SU-DHL-6 (cell line): Measurements from ENCODE around the gene PID1.

ENCODE experiments used
- H2AFZ ChIP-seq: fragments of 200-600 bp; sonication (generic); 2 replicates; pipeline ENCODE4 v1.6.1; 2014; ENCODE audit warnings: low read depth, mild to moderate bottlenecking, moderate library complexity, mixed read lengths, antibody characterized with exemption, low read length; ENCODE audit not compliant: severe bottlenecking
- H3F3A ChIP-seq: fragments of 200-600 bp; shearing (Covaris generic); 2 replicates; pipeline ENCODE4 v1.6.0; 2016; ENCODE audit warnings: antibody characterized with exemption, mild to moderate bottlenecking; ENCODE audit not compliant: insufficient read depth
- H3K27ac ChIP-seq: fragments of 200-600 bp; sonication (generic); 2 replicates; pipeline ENCODE4 v1.5.1; 2016; ENCODE audit warnings: low read depth, mild to moderate bottlenecking, low read length, moderate library complexity, mixed read lengths
- H3K27me3 ChIP-seq: fragments of 200-600 bp; sonication (generic), shearing (Covaris generic); 2 replicates; pipeline ENCODE4 v1.6.0; 2014; ENCODE audit warnings: mild to moderate bottlenecking, low read length
- H3K36me3 ChIP-seq: fragments of 200-600 bp; sonication (generic); 2 replicates; pipeline ENCODE4 v1.6.1; 2014; ENCODE audit warnings: mild to moderate bottlenecking, low read length, mixed read lengths
- H3K4me2 ChIP-seq: fragments of 300-600, 200-600 bp; shearing (Covaris generic), sonication (generic); 2 replicates; pipeline ENCODE4 v1.6.0; 2014; ENCODE audit warnings: low read length, low read depth, mild to moderate bottlenecking; ENCODE audit not compliant: poor library complexity, severe bottlenecking
- H3K4me3 ChIP-seq: fragments of 200-600 bp; sonication (generic); 2 replicates; pipeline ENCODE4 v1.5.1; 2014; ENCODE audit warnings: antibody characterized with exemption, low read length, mild to moderate bottlenecking, mixed read lengths; ENCODE audit not compliant: insufficient read depth, poor library complexity, severe bottlenecking
- H3K79me2 ChIP-seq: fragments of 200-600 bp; sonication (generic); 2 replicates; pipeline ENCODE4 v1.6.1; 2014; ENCODE audit warnings: mild to moderate bottlenecking, low read length, moderate library complexity; ENCODE audit not compliant: insufficient read depth
- H3K9ac ChIP-seq: fragments of 200-600 bp; sonication (generic); 2 replicates; pipeline ENCODE4 v1.7.0; 2014; ENCODE audit warnings: mild to moderate bottlenecking, low read length
- H3K9me2 ChIP-seq: fragments of 200-600 bp; sonication (generic); replicated peaks from 2 replicates; pipeline ENCODE4 v1.6.1; 2014; ENCODE audit warnings: low read length; ENCODE audit not compliant: insufficient read depth
- H3K9me3 ChIP-seq: fragments of 200-600 bp; sonication (generic); 2 replicates; pipeline ENCODE4 v1.6.1; 2014; ENCODE audit warnings: low read length, mixed read lengths; ENCODE audit not compliant: insufficient read depth
- H4K20me1 ChIP-seq: fragments of 200-600 bp; sonication (generic); 2 replicates; pipeline ENCODE4 v1.6.1; 2014; ENCODE audit warnings: low read depth, mild to moderate bottlenecking, antibody characterized with exemption, low read length, moderate library complexity, mixed read lengths
- EZH2phosphoT487 ChIP-seq: fragments of 200-600 bp; sonication (generic), shearing (Covaris generic); conservative IDR thresholded peaks from 2 replicates; pipeline ENCODE4 v1.6.1; 2018; ENCODE audit warnings: mild to moderate bottlenecking, antibody characterized with exemption, low read length, moderate library complexity, mixed read lengths
- TF ChIP-seq, protein P1 (sequence below): fragments of 200-600 bp; sonication (generic); IDR thresholded peaks from one replicate; pipeline ENCODE4 v1.5.1; 2017; ENCODE audit warnings: antibody characterized with exemption, mild to moderate bottlenecking, low read length, moderate library complexity; ENCODE audit not compliant: insufficient read depth, poor library complexity, severe bottlenecking

PID1 gene

DNA sequence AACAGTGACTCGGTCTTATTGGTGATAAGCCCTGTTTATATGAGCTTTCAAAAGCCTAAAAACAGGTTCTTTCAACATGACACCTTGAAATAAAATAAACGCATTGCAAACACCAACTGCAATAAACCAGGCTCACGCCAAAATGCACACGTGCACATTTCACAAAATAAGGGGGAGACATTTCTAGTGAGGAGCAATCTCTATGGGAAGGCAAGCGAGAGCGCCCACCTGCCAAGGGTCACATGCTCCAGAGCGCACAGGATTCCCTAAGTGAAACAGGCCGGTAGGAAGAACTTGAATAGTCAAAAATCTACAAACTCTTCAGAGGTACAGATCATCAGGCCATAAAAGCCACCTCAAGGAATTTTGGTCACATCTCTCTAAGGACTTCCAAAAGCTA, 1.9 kb downstream of the PID1 start:
- Histone ChIP-seq H4K20me1 (no peaks in the 10 kb centered on the region), H3K9me3 (no peaks in the 10 kb centered on the region), H2AFZ (no peak overlapping the region), H3K27me3 (no peaks in the 10 kb centered on the region), H3K27ac (no peak overlapping the region), H3F3A (no peaks in the 10 kb centered on the region), H3K4me2 (no peak overlapping the region), H3K4me3 (no peak overlapping the region), H3K9ac (no peak overlapping the region), H3K36me3 (no peaks in the 10 kb centered on the region), H3K79me2 (no peaks in the 10 kb centered on the region), H3K9me2 (no peaks in the 10 kb centered on the region)
- no peak for TF ChIP-seq EZH2phosphoT487
- TF ChIP-seq, protein P1, sequence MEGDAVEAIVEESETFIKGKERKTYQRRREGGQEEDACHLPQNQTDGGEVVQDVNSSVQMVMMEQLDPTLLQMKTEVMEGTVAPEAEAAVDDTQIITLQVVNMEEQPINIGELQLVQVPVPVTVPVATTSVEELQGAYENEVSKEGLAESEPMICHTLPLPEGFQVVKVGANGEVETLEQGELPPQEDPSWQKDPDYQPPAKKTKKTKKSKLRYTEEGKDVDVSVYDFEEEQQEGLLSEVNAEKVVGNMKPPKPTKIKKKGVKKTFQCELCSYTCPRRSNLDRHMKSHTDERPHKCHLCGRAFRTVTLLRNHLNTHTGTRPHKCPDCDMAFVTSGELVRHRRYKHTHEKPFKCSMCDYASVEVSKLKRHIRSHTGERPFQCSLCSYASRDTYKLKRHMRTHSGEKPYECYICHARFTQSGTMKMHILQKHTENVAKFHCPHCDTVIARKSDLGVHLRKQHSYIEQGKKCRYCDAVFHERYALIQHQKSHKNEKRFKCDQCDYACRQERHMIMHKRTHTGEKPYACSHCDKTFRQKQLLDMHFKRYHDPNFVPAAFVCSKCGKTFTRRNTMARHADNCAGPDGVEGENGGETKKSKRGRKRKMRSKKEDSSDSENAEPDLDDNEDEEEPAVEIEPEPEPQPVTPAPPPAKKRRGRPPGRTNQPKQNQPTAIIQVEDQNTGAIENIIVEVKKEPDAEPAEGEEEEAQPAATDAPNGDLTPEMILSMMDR: no peak

DNA sequence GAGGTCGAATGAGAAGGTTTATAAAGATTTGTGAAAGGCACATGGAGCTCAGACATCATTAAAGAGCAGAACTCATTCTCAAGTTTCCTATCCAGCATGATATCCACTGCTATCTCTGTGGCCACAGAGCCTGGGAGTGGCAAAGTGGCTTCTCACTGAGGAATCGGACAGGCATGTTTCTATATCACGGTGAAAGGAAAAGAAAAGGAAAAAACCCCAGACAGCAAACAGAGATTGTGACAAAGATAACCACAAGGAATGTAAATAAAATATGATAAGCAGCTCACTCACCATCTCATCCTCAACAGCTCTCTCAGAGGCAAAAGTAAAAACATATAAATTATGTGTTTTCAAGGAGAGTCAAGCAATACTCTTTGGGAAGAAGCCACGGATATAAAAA, 2.5 kb downstream of the PID1 start:
- H3K27ac ChIP-seq: no peak overlapping the region

DNA sequence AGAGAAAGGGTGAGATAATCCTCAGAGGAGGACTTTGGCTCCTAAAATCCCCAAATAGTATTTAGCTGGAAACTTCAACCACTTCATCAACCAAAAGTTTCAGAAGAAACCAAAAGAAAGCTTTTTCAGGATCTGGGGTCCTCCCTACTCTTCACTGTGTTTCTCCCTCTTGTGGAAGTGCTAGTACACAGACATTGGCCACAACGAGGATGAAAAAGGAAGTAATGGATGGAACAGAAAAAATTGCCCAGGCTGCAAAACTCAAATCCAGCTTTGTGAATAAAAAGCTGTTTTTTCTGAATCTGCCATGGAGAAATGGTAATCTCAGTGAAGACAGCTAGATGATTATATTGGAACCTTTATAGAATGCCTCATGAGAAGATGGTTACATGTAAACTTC, 4.0 kb downstream of the PID1 start:
- TF ChIP-seq EZH2phosphoT487: no peak
- TF ChIP-seq, protein P1: no peak
- Histone ChIP-seq H3K27me3 (no peaks in the 10 kb centered on the region), H3K4me3 (no peak overlapping the region), H3K79me2 (no peaks in the 10 kb centered on the region), H3K36me3 (no peaks in the 10 kb centered on the region), H4K20me1 (no peaks in the 10 kb centered on the region), H2AFZ (no peak overlapping the region), H3K9ac (no peak overlapping the region), H3K27ac (no peak overlapping the region), H3K9me3 (no peaks in the 10 kb centered on the region), H3K4me2 (no peak overlapping the region), H3F3A (no peaks in the 10 kb centered on the region), H3K9me2 (no peaks in the 10 kb centered on the region)

More for the DNA sequence above, 2.5 kb downstream of the PID1 start:
- Histone ChIP-seq H3K27me3 (no peaks in the 10 kb centered on the region), H3K4me2 (no peak overlapping the region), H3K4me3 (no peak overlapping the region), H3K36me3 (no peaks in the 10 kb centered on the region), H3K9ac (no peak overlapping the region), H4K20me1 (no peaks in the 10 kb centered on the region), H3K9me2 (no peaks in the 10 kb centered on the region), H2AFZ (no peak overlapping the region), H3K9me3 (no peaks in the 10 kb centered on the region), H3F3A (no peaks in the 10 kb centered on the region), H3K79me2 (no peaks in the 10 kb centered on the region)
- TF ChIP-seq EZH2phosphoT487: no peak
- TF ChIP-seq, protein P1: no peak

DNA sequence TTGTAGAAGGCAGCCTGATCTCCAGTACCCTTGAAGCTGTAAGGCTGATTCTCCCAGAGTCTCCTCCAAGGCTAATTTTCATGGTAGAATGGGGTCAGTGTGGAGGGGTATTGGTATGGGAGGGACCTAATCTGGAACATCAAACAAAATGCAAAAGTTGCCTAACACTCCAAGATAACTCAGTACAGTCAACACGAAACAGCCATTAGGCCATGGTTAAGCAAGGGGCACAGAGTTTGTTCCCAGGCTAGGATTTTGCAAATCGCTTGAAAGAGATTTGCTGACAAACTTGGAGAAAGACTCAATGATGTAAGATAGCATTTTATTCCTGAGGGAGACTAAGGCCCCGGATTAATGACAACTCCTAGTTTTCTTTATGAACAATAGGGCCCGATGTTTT, 5.4 kb downstream of the PID1 start:
- Histone ChIP-seq H3K79me2 (no peaks in the 10 kb centered on the region), H3K27me3 (no peaks in the 10 kb centered on the region), H3K9me3 (no peaks in the 10 kb centered on the region), H3K27ac (no peak overlapping the region), H3K9ac (no peak overlapping the region), H2AFZ (no peak overlapping the region), H3K4me3 (no peak overlapping the region), H3K9me2 (no peaks in the 10 kb centered on the region), H3K36me3 (no peaks in the 10 kb centered on the region), H3K4me2 (no peak overlapping the region), H4K20me1 (no peaks in the 10 kb centered on the region), H3F3A (no peaks in the 10 kb centered on the region)
- no peak for TF ChIP-seq EZH2phosphoT487
- TF ChIP-seq, protein P1: no peak
